ENCODE results near the gene VTCN1.

GRCh38 chr1:117150316-117150715 is 60.4 kb downstream of the VTCN1 start:
- TF ChIP-seq POLR2AphosphoS5 (IDR thresholded peaks at IDR 0.05; ENCODE audit: low read depth, low read length) (no peak), POLR2A (IDR thresholded peaks at IDR 0.05; ENCODE audit: low read depth, low read length) (no peak)
